Bronchial epithelial cell (primary cell): Measurements from ENCODE around the gene ARL15. TPM values are rescaled to one million over a fixed set of nuclear protein-coding genes. Genes with fewer than 3 reads are reported as not detected.
"Not testable (repeated sequence)": the region's sequence is repeated elsewhere in the genome, so short reads cannot be mapped to it uniquely, and the experiment has no call there.

Source experiments
- DNase-seq: peaks from one replicate; pipeline ENCODE4 v3.0.0-alpha.2; 2010; ENCODE audit warnings: low read depth
- FAIRE-seq: peaks from 2 replicates; lab custom pipeline; 2011; peaks lifted over from hg19 to GRCh38; lab: Jason Lieb, UNC
- H3K27me3 ChIP-seq: 2 replicates; pipeline ENCODE4 v1.5.1; 2011; ENCODE audit warnings: low read length; ENCODE audit not compliant: control insufficient read depth, insufficient read depth
- H3K36me3 ChIP-seq: 2 replicates; pipeline ENCODE4 v1.5.1; 2011; ENCODE audit warnings: low read length; ENCODE audit not compliant: control insufficient read depth, insufficient read depth
- H3K4me3 ChIP-seq: 2 replicates; pipeline ENCODE4 v1.5.1; 2011; ENCODE audit warnings: mild to moderate bottlenecking, low read depth, low read length, control low read depth
- total RNA-seq: library from RNA; depleted of rRNA; stranded (reverse); fragments of >200 nt; gene quantifications from 2 replicates; pipeline ENCODE4 v1.2.1, GENCODE V29; 2014
- TF ChIP-seq, protein P1 (sequence below): IDR thresholded peaks from 2 replicates; pipeline ENCODE4 v1.5.1; 2011; ENCODE audit warnings: mild to moderate bottlenecking, moderate library complexity, low read length, control low read depth, inconsistent platforms; ENCODE audit not compliant: insufficient read depth, severe bottlenecking

ARL15 gene
- total RNA-seq, 1 donor from 2014 or later, result 13.7 TPM

DNA sequence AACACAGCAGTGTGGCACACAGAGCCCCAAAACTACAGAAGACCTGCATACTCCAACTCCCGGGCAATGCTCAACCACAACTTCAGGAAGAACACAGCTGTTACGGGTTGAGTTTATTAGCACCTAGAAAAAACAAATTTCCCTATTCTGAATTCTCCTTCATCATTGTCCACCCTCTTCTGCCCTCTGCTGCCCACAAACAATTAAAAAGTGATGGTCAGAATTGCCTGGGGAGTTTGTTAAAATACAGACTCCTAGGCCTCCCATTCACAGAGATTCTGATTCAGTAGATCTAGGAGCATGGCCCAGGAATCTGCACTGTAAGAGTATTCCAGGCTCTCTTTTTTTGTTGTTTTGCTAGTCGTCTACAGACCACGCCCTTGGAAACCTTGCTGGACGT, 439.3 kb downstream of the ARL15 start:
- H3K4me3 ChIP-seq, result no peak overlapping the region
- DNase-seq (no peak), FAIRE-seq (no peak)
- TF ChIP-seq, protein P1, sequence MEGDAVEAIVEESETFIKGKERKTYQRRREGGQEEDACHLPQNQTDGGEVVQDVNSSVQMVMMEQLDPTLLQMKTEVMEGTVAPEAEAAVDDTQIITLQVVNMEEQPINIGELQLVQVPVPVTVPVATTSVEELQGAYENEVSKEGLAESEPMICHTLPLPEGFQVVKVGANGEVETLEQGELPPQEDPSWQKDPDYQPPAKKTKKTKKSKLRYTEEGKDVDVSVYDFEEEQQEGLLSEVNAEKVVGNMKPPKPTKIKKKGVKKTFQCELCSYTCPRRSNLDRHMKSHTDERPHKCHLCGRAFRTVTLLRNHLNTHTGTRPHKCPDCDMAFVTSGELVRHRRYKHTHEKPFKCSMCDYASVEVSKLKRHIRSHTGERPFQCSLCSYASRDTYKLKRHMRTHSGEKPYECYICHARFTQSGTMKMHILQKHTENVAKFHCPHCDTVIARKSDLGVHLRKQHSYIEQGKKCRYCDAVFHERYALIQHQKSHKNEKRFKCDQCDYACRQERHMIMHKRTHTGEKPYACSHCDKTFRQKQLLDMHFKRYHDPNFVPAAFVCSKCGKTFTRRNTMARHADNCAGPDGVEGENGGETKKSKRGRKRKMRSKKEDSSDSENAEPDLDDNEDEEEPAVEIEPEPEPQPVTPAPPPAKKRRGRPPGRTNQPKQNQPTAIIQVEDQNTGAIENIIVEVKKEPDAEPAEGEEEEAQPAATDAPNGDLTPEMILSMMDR, result peak; percentile 13
- H3K36me3 ChIP-seq, result no peaks in the 10 kb centered on the region
- H3K27me3 ChIP-seq, result no peaks in the 10 kb centered on the region

- Histone ChIP-seq H3K4me3 (no peak overlapping the region), H3K36me3 (no peaks in the 10 kb centered on the region), H3K27me3 (no peaks in the 10 kb centered on the region)
- FAIRE-seq (peak; percentile 84), DNase-seq (no peak)
- TF ChIP-seq, protein P1, result no peak
These were observed 451.5 kb downstream of the ARL15 start for GRCh38 chr5:53858700-53859456.

GRCh38 chr5:53856506-53856905, 453.9 kb downstream of the ARL15 start:
- Histone ChIP-seq H3K4me3 (no peak overlapping the region), H3K27me3 (no peaks in the 10 kb centered on the region), H3K36me3 (no peaks in the 10 kb centered on the region)
- DNase-seq, result peak; percentile 10
- TF ChIP-seq, protein P1, result no peak
- FAIRE-seq, result no peak

GRCh38 chr5:53836851-53837430, 473.4 kb downstream of the ARL15 start:
- H3K27me3 ChIP-seq, H3K4me3 ChIP-seq, H3K36me3 ChIP-seq, FAIRE-seq, DNase-seq: not testable (repeated sequence)

- Histone ChIP-seq H3K36me3 (no peaks in the 10 kb centered on the region), H3K27me3 (no peaks in the 10 kb centered on the region), H3K4me3 (no peak overlapping the region)
- FAIRE-seq (no peak), DNase-seq (no peak)
- TF ChIP-seq, protein P1, result no peak
These were observed 475.9 kb downstream of the ARL15 start for GRCh38 chr5:53834500-53834899.

Other genes with a start within 250 kb of the ARL15 start
- not detected in 2 replicates for gene HSPB3, start 145.1 kb upstream of the ARL15 start, total RNA-seq
- 25.8 and 42.1 TPM in 2 replicates for gene SNX18, start 207.2 kb upstream of the ARL15 start, total RNA-seq